Measurements from ENCODE around the gene ADAMTS20. TPM values are rescaled to one million over a fixed set of nuclear protein-coding genes. Genes with fewer than 3 reads are reported as not detected.

The ADAMTS20 gene
- total and polyA plus RNA-seq, 10 of the 15 experiments (the other 5 are each of a cell fraction or from before 2014, with no cell fraction given): 0.33 TPM; not detected in 9

- Histone ChIP-seq H3K4me1 (ENCODE audit: control insufficient read depth, insufficient read depth, low read length) (no peaks in the 10 kb centered on the region), H4K20me1 (ENCODE audit: control insufficient read depth, insufficient read depth) (no peaks in the 10 kb centered on the region), H3K4me3 (no peak overlapping the region), H3K4me2 (ENCODE audit: control insufficient read depth, insufficient read depth) (no peak overlapping the region), H2AFZ (ENCODE audit: control insufficient read depth, low read depth, low read length) (no peak overlapping the region), H3K27ac (ENCODE audit: control insufficient read depth, insufficient read depth) (no peak overlapping the region), H3K36me3 (ENCODE audit: control insufficient read depth in 2 of 2, insufficient read depth in 2 of 2, low read length in 1 of 2) (no peaks in the 10 kb centered on the region), H3K9me3 (replicated peaks; ENCODE audit: control insufficient read depth, insufficient read depth, low read length) (no peaks in the 10 kb centered on the region), H3K9ac (ENCODE audit: control insufficient read depth, insufficient read depth, low read length) (no peak overlapping the region), H3K79me2 (ENCODE audit: control insufficient read depth, insufficient read depth, low read length) (no peaks in the 10 kb centered on the region), H3K27me3 (replicated peaks in 1 of 2; ENCODE audit: control insufficient read depth in 2 of 2, insufficient read depth in 2 of 2, low read length in 1 of 2) (no peaks in the 10 kb centered on the region)
- SMC1A ChIA-PET (ENCODE audit: uncharacterized antibody, unreplicated experiment): no interaction called here
- DNase-seq (ENCODE audit: low read depth, low spot score) (no peak), ATAC-seq (no peak), FAIRE-seq (no peak)
- POLR2A ChIA-PET: no interaction called here
- CTCF ChIA-PET: no interaction called here
- BruUV-seq (replicated peaks): no TSS peak
- intact Hi-C loops (cut with micrococcal nuclease; ENCODE audit: unreplicated experiment): no loop called here
- TF ChIP-seq EGR1 (IDR thresholded peaks at IDR 0.05; ENCODE audit: borderline replicate concordance in 1 of 2, low read depth in 2 of 2, low read length in 2 of 2) (no peak), KDM1A (IDR thresholded peaks at IDR 0.05; ENCODE audit: borderline replicate concordance) (no peak), TCF3 (IDR thresholded peaks at IDR 0.05; ENCODE audit: borderline replicate concordance, insufficient read depth, low read depth, low read length) (no peak), RFX5 (IDR thresholded peaks at IDR 0.05; ENCODE audit: low read depth, low read length) (no peak), KAT2A (conservative IDR thresholded peaks at IDR 0.05; ENCODE audit: control insufficient read depth, low read depth, low read length) (no peak), HDAC2 (IDR thresholded peaks at IDR 0.05) (no peak), NFYB (IDR thresholded peaks at IDR 0.05; ENCODE audit: insufficient read depth, low read depth, low read length) (no peak), NFYA (IDR thresholded peaks at IDR 0.05; ENCODE audit: borderline replicate concordance, low read depth, low read length) (no peak), NBN (IDR thresholded peaks at IDR 0.05) (no peak), RELB (IDR thresholded peaks at IDR 0.05; ENCODE audit: low read depth) (no peak), PML (IDR thresholded peaks at IDR 0.05; ENCODE audit: low read length) (no peak), ZNF24 (IDR thresholded peaks at IDR 0.05) (no peak), MYC (IDR thresholded peaks at IDR 0.05; ENCODE audit: insufficient read depth, insufficient read length, insufficient replicate concordance, low read length, severe bottlenecking) (no peak), WRNIP1 (IDR thresholded peaks at IDR 0.05; ENCODE audit: borderline replicate concordance, low read depth, low read length) (no peak), SMAD1 (IDR thresholded peaks at IDR 0.05; ENCODE audit: low read depth, partially characterized antibody) (no peak), SREBF2 (IDR thresholded peaks at IDR 0.05; ENCODE audit: low read length) (no peak)
- TF ChIP-seq, protein P1, sequence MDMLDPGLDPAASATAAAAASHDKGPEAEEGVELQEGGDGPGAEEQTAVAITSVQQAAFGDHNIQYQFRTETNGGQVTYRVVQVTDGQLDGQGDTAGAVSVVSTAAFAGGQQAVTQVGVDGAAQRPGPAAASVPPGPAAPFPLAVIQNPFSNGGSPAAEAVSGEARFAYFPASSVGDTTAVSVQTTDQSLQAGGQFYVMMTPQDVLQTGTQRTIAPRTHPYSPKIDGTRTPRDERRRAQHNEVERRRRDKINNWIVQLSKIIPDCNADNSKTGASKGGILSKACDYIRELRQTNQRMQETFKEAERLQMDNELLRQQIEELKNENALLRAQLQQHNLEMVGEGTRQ (IDR thresholded peaks at IDR 0.05; ENCODE audit: borderline replicate concordance, low read depth, low read length): no peak
- RAD21 ChIA-PET (ENCODE audit: unreplicated experiment): no interaction called here
- WGBS (ENCODE audit: insufficient coverage, insufficient replicate concordance, low lambda C conversion rate, missing lambda C conversion rate): 16% methylated on average over 3 of the region's 3 CpGs
- in situ Hi-C loops (cut with MboI): no loop called here
Measured at GRCh38 chr12:43544703-43545102, 7.3 kb downstream of the ADAMTS20 start.

All from GM12878 (cell line).